ENCODE results near the gene SPEM2. TPM values are rescaled to one million over a fixed set of nuclear protein-coding genes. Genes with fewer than 3 reads are reported as not detected.

Gene SPEM2
- total and polyA plus RNA-seq, 2 of the 8 experiments (the other 6 are each of a cell fraction or from before 2014, with no cell fraction given): 0.03 TPM; not detected in 1

- WGBS, 2 experiments (ENCODE audit: extremely low coverage in 1 of 2, insufficient coverage in 1 of 2, insufficient read length in 1 of 2, insufficient replicate concordance in 2 of 2, low coverage in 1 of 2, low lambda C conversion rate in 2 of 2, missing lambda C conversion rate in 1 of 2): 86% methylated on average over 12 of the region's 12 CpGs; no CpG with 5 or more reads in 1 of the 2 experiments
- Histone ChIP-seq H3K4me1 (replicated peaks in 1 of 4; ENCODE audit: control insufficient read depth in 3 of 4, insufficient read depth in 4 of 4, low read length in 3 of 4) (no peaks in the 10 kb centered on the region), H2BK15ac (ENCODE audit: low read length) (no peak overlapping the region), H3K4me3 (ENCODE audit: extremely low read depth in 1 of 4, insufficient read depth in 2 of 4, low read depth in 3 of 4, low read length in 4 of 4) (no peak overlapping the region), H2AFZ (ENCODE audit: low read length) (no peak overlapping the region), H3K4me2 (ENCODE audit: insufficient read depth in 1 of 2, low read depth in 2 of 2, low read length in 2 of 2) (no peak overlapping the region), H2BK120ac (replicated peaks; ENCODE audit: low read depth, low read length) (no peak overlapping the region), H4K5ac (ENCODE audit: insufficient read length, low read depth, low read length) (no peak overlapping the region), H3K79me2 (ENCODE audit: control insufficient read depth in 1 of 2, insufficient read depth in 2 of 2, low read length in 2 of 2) (no peaks in the 10 kb centered on the region; a peak in 1 of 4 replicates), H3K56ac (replicated peaks; ENCODE audit: insufficient read length, low read depth, low read length) (no peak overlapping the region), H3K27ac (ENCODE audit: low read depth, low read length) (no peak overlapping the region), H2BK12ac (ENCODE audit: low read depth, low read length) (no peak overlapping the region), H3K23ac (ENCODE audit: insufficient read length) (no peak overlapping the region), H2BK20ac (ENCODE audit: low read length) (no peak overlapping the region), H3K4ac (replicated peaks; ENCODE audit: insufficient read length, low read depth, low read length) (no peak overlapping the region), H3K36me3 (ENCODE audit: control insufficient read depth in 2 of 4, insufficient read depth in 4 of 4, low read length in 3 of 4) (peaks cover 0 to 3% (median 0%) of the 10 kb centered on the region in 4 experiments; a peak in 2 of 8 replicates), H2AK5ac (ENCODE audit: low read depth, low read length) (no peak overlapping the region), H3K23me2 (ENCODE audit: low read depth, low read length) (no peaks in the 10 kb centered on the region), H3K9ac (replicated peaks in 1 of 4; ENCODE audit: extremely low read depth in 1 of 4, low read depth in 3 of 4, low read length in 3 of 4) (no peak overlapping the region), H2BK5ac (ENCODE audit: low read depth, low read length) (no peak overlapping the region), H3K14ac (ENCODE audit: insufficient read length) (no peak overlapping the region), H4K91ac (replicated peaks; ENCODE audit: insufficient read length, low read length) (no peak overlapping the region), H3K79me1 (ENCODE audit: low read depth, low read length) (peaks cover 2% of the 10 kb centered on the region), H4K8ac (ENCODE audit: extremely low read depth, insufficient read depth, low read length) (no peak overlapping the region), H3K27me3 (replicated peaks in 1 of 4; ENCODE audit: control insufficient read depth in 3 of 4, extremely low read depth in 1 of 4, insufficient read depth in 3 of 4, low read length in 3 of 4) (no peaks in the 10 kb centered on the region), H4K20me1 (replicated peaks in 1 of 2; ENCODE audit: control insufficient read depth in 1 of 2, insufficient read depth in 2 of 2, low read length in 2 of 2) (peaks cover 0 to 1% of the 10 kb centered on the region in 2 experiments), H3K9me3 (ENCODE audit: insufficient read depth in 2 of 2, low read depth in 1 of 2, low read length in 1 of 2) (no peaks in the 10 kb centered on the region), H3K18ac (ENCODE audit: extremely low read depth, low read length) (no peak overlapping the region)
- POLR2A ChIA-PET (ENCODE audit: partially characterized antibody): interaction anchor here (0.6 to 13.8 kb wide), 2 partner anchors 13 to 199 kb away, joined by 4 to 200 read pairs; partner anchors contain the start of genes POLR2A, SLC35G6 and ZBTB4
- FAIRE-seq (no peak), DNase-seq (ENCODE audit: low read depth in 1 of 2, low spot score in 2 of 2) (no peak)
- TF ChIP-seq CEBPB (IDR thresholded peaks at IDR 0.05; ENCODE audit: low read depth, low read length) (no peak), MAFK (IDR thresholded peaks at IDR 0.05; ENCODE audit: low read depth, low read length) (no peak), CTBP2 (IDR thresholded peaks at IDR 0.05; ENCODE audit: borderline replicate concordance, insufficient read depth, insufficient read length, low read length) (no peak), BACH1 (IDR thresholded peaks at IDR 0.05; ENCODE audit: low read length) (no peak), EP300 (IDR thresholded peaks at IDR 0.05; ENCODE audit: borderline replicate concordance in 1 of 2, low read depth in 2 of 2, low read length in 2 of 2) (no peak), ZNF274 (IDR thresholded peaks at IDR 0.05; ENCODE audit: borderline replicate concordance, extremely low read depth, low read length) (no peak), CBX5 (IDR thresholded peaks at IDR 0.05; ENCODE audit: low read depth, low read length) (no peak), CREB1 (IDR thresholded peaks at IDR 0.05) (no peak), JUN (IDR thresholded peaks at IDR 0.05; ENCODE audit: low read depth, low read length) (no peak), KDM1A (IDR thresholded peaks at IDR 0.05; ENCODE audit: borderline replicate concordance, low read length) (no peak), BCL11A (IDR thresholded peaks at IDR 0.05; ENCODE audit: low read depth in 2 of 2, low read length in 2 of 2) (no peak), NRF1 (IDR thresholded peaks at IDR 0.05; ENCODE audit: low read depth, low read length) (no peak), RAD21 (IDR thresholded peaks at IDR 0.05 in 1 of 2, conservative IDR thresholded peaks at IDR 0.05 in 1 of 2; ENCODE audit: low read depth in 2 of 2, low read length in 2 of 2) (no peak)
- CTCF ChIA-PET (ENCODE audit: partially characterized antibody): interaction anchor here (1.7 kb wide), 1 partner anchor 8 kb away, joined by 4 read pairs; no protein-coding TSS in a partner anchor
These were observed 43.5 kb downstream of the SPEM2 start for GRCh38 chr17:7468804-7469389.

Measured in H1 (cell line).